H54 (cell line): ENCODE data around the gene DYNLL2.
"Not testable (repeated sequence)": the region's sequence is repeated elsewhere in the genome, so short reads cannot be mapped to it uniquely, and the experiment has no call there.

Experiments used
- DNase-seq: peaks from one replicate; pipeline ENCODE4 v3.0.0; 2011; ENCODE audit warnings: low spot score, mixed read lengths; ENCODE audit not compliant: insufficient read length
- FAIRE-seq: peaks from 3 replicates; lab custom pipeline; 2011; peaks lifted over from hg19 to GRCh38; lab: Jason Lieb, UNC
- POLR2A ChIP-seq: IDR thresholded peaks from 2 replicates; pipeline ENCODE4 v1.6.1; 2011; ENCODE audit warnings: low read depth, mild to moderate bottlenecking, low read length

The DYNLL2 gene

GRCh38 chr17:58100506-58100905 is 17.3 kb downstream of the DYNLL2 start:
- FAIRE-seq: no peak
- no peak for DNase-seq
- TF ChIP-seq POLR2A: no peak

- not testable (repeated sequence) for DNase-seq, FAIRE-seq
These were observed 18.7 kb downstream of the DYNLL2 start for GRCh38 chr17:58101898-58102297.

GRCh38 chr17:58105093-58105492 is 21.9 kb downstream of the DYNLL2 start:
- FAIRE-seq (peak; percentile 11), DNase-seq (no peak)

GRCh38 chr17:58107306-58107705 is 24.1 kb downstream of the DYNLL2 start:
- FAIRE-seq (peak; percentile 67), DNase-seq (no peak)
- TF ChIP-seq POLR2A: no peak

More at GRCh38 chr17:58105093-58105492, 21.9 kb downstream of the DYNLL2 start:
- TF ChIP-seq POLR2A: no peak

GRCh38 chr17:58109197-58109596 is 26.0 kb downstream of the DYNLL2 start:
- no peak for DNase-seq
- TF ChIP-seq POLR2A: no peak
- FAIRE-seq: no peak

- no peak for DNase-seq
- no peak for FAIRE-seq
- TF ChIP-seq POLR2A: no peak
These were observed 26.8 kb downstream of the DYNLL2 start for GRCh38 chr17:58110012-58110411.

- FAIRE-seq: no peak
These were observed 28.5 kb downstream of the DYNLL2 start for GRCh38 chr17:58111676-58112075.

GRCh38 chr17:58112970-58113631 is 29.9 kb downstream of the DYNLL2 start:
- FAIRE-seq (no peak), DNase-seq (peak; percentile 47)
- no peak for TF ChIP-seq POLR2A

More at GRCh38 chr17:58111676-58112075, 28.5 kb downstream of the DYNLL2 start:
- DNase-seq: no peak
- TF ChIP-seq POLR2A: no peak

- FAIRE-seq (no peak), DNase-seq (no peak)
- no peak for TF ChIP-seq POLR2A
These were observed 30.7 kb downstream of the DYNLL2 start for GRCh38 chr17:58113947-58114346.

- FAIRE-seq (no peak), DNase-seq (no peak)
- TF ChIP-seq POLR2A: no peak
These were observed 34.2 kb downstream of the DYNLL2 start for GRCh38 chr17:58117382-58117781.

- no peak for FAIRE-seq
- TF ChIP-seq POLR2A: no peak
These were observed 36.3 kb downstream of the DYNLL2 start for GRCh38 chr17:58119491-58119890.

GRCh38 chr17:58120195-58120822 is 37.1 kb downstream of the DYNLL2 start:
- FAIRE-seq (no peak), DNase-seq (peak; percentile 24)
- no peak for TF ChIP-seq POLR2A

More at GRCh38 chr17:58119491-58119890, 36.3 kb downstream of the DYNLL2 start:
- no peak for DNase-seq

GRCh38 chr17:58121925-58122324 is 38.7 kb downstream of the DYNLL2 start:
- peak; percentile 26 for DNase-seq
- peak; percentile 27 for FAIRE-seq
- TF ChIP-seq POLR2A: no peak

GRCh38 chr17:58127846-58128245 is 44.6 kb downstream of the DYNLL2 start:
- no peak for DNase-seq
- no peak for FAIRE-seq
- TF ChIP-seq POLR2A: no peak

- not testable (repeated sequence) for FAIRE-seq
These were observed 49.5 kb downstream of the DYNLL2 start for GRCh38 chr17:58132697-58133096.

More at GRCh38 chr17:58132697-58133096, 49.5 kb downstream of the DYNLL2 start:
- not testable (repeated sequence) for DNase-seq
